T-cell (primary cell): ENCODE results near the gene LMAN1. TPM values are rescaled to one million over a fixed set of nuclear protein-coding genes. Genes with fewer than 3 reads are reported as not detected.

Source experiments
- ATAC-seq, 4 experiments: fragments of 200-7000 bp in 3 of 4; fragments of 150-1000 bp in 1 of 4; cut with Tn5 transposase; replicated peaks in 1 of 4; 1 replicate in 3 of 4; 2 replicates in 1 of 4; pipeline ENCODE4 v1.10.0; 2021; ENCODE audit warnings: moderate library complexity in 3 of 4, mild to moderate bottlenecking in 2 of 4, moderate number of reproducible peaks in 1 of 4
- CTCF ChIA-PET, 2 donors: fragments of 300-600 bp; sonication (Branson Sonifier 250); formaldehyde crosslinking; loops; one replicate each; lab custom pipeline; 2022; ENCODE audit warnings: antibody characterized with exemption in 2 of 2; lab: Charles Lee
- POLR2A ChIA-PET, 2 donors: fragments of 300-600 bp; sonication (Branson Sonifier 250); formaldehyde crosslinking; loops; one replicate each; lab custom pipeline; 2022; ENCODE audit warnings: antibody characterized with exemption in 2 of 2; lab: Charles Lee
- DNase-seq, 35 experiments: peaks; one replicate each; pipeline versions ENCODE4 v3.0.0 to v3.0.0-alpha.2; 2013 to 2023
- H3K27ac ChIP-seq: one replicate; pipeline ENCODE4 v1.5.1; 2013; ENCODE audit warnings: low read length
- H3K27me3 ChIP-seq, 2 experiments: replicated peaks in 1 of 2; 1 replicate in 1 of 2; 2 replicates in 1 of 2; pipeline versions ENCODE4 v1.6.1 to v1.7.0; 2013; ENCODE audit warnings: low read length in 1 of 2, mixed read lengths in 1 of 2; ENCODE audit not compliant: control insufficient read depth in 2 of 2, insufficient read depth in 2 of 2; ENCODE audit errors: extremely low read depth in 1 of 2
- H3K36me3 ChIP-seq, 2 donors: 1 replicate in 1 of 2; 2 replicates in 1 of 2; pipeline versions ENCODE4 v1.6.1 to v1.7.0; 2013; ENCODE audit warnings: low read length in 1 of 2; ENCODE audit not compliant: control insufficient read depth in 2 of 2, insufficient read depth in 1 of 2; ENCODE audit errors: extremely low read depth in 1 of 2
- H3K4me1 ChIP-seq, 2 experiments: 1 replicate in 1 of 2; 2 replicates in 1 of 2; pipeline versions ENCODE4 v1.6.1 to v1.7.0; 2013; ENCODE audit warnings: low read length in 2 of 2, mixed read lengths in 1 of 2; ENCODE audit not compliant: insufficient read depth in 2 of 2, control insufficient read depth in 1 of 2; ENCODE audit errors: extremely low read depth in 1 of 2
- H3K4me3 ChIP-seq, 2 donors: 1 replicate in 1 of 2; 2 replicates in 1 of 2; pipeline versions ENCODE4 v1.5.1 to v1.7.0; 2013; ENCODE audit warnings: mild to moderate bottlenecking in 2 of 2, low read length in 1 of 2, moderate library complexity in 1 of 2; ENCODE audit not compliant: control insufficient read depth in 1 of 2; ENCODE audit errors: extremely low read depth in 1 of 2
- H3K9me3 ChIP-seq: 2 replicates; pipeline ENCODE4 v1.7.0; 2013
- H3K27ac Mint-ChIP-seq, 2 donors: one replicate each; pipeline ENCODE4 v1.8.0; 2020 to 2021; ENCODE audit warnings: mild to moderate bottlenecking in 2 of 2, mixed read lengths in 2 of 2
- H3K27me3 Mint-ChIP-seq, 2 donors: one replicate each; pipeline ENCODE4 v1.8.0; 2021 to 2022; ENCODE audit warnings: mixed read lengths in 2 of 2
- H3K36me3 Mint-ChIP-seq: one replicate; pipeline ENCODE4 v1.8.0; 2021; ENCODE audit warnings: mixed read lengths
- H3K4me1 Mint-ChIP-seq, 3 donors: one replicate each; pipeline ENCODE4 v1.8.0; 2020 to 2022; ENCODE audit warnings: mixed read lengths in 3 of 3, mild to moderate bottlenecking in 1 of 3
- H3K4me3 Mint-ChIP-seq, 3 donors: one replicate each; pipeline ENCODE4 v1.8.0; 2020 to 2022; ENCODE audit warnings: mild to moderate bottlenecking in 3 of 3, mixed read lengths in 3 of 3, moderate library complexity in 3 of 3
- H3K9me3 Mint-ChIP-seq, 3 donors: one replicate each; pipeline ENCODE4 v1.8.0; 2020 to 2022; ENCODE audit warnings: mixed read lengths in 3 of 3
- WGBS: methylation state at CpG from one replicate; pipeline ENCODE4 v1.1.5; 2013; ENCODE audit warnings: missing lambda C conversion rate; ENCODE audit not compliant: insufficient coverage; 5-methylcytosine and 5-hydroxymethylcytosine counted together
- total RNA-seq, 35 experiments: library from RNA in 6 of 35; stranded (reverse) in 6 of 35; fragments of 120-200 nt in 1 of 35; gene quantifications; one replicate each; pipeline versions ENCODE4 v1.2.1 to v1.2.4 and lab custom pipeline; 2013 to 2026

LMAN1 gene
- total RNA-seq, 5 donors from 2014 or later (not counting 1 experiment from before 2014, with no cell fraction given), result 34.4 to 52.5 (median 48.3) TPM

DNA sequence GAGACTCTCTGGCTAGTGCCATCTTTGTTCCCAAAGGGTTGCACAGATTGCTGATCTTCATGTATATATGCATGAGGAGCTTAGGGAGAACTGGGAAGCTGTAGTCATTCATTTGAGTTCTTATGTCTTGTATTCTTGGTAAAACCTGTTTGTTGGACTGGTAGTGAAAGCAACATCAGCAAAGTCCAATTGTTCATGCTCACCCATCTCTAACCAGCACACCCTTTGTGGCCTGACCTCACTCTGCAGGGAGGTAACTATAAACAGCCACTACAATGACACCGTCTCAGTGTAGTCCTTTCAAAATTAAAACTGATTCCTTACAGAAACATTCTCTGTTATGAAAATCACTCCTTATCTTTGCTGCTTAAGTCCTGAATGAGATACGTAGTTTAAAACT lies 13.9 kb upstream of the LMAN1 start:
- no peaks in the 10 kb centered on the region for H3K36me3 Mint-ChIP-seq
- ATAC-seq, result no peak

DNA sequence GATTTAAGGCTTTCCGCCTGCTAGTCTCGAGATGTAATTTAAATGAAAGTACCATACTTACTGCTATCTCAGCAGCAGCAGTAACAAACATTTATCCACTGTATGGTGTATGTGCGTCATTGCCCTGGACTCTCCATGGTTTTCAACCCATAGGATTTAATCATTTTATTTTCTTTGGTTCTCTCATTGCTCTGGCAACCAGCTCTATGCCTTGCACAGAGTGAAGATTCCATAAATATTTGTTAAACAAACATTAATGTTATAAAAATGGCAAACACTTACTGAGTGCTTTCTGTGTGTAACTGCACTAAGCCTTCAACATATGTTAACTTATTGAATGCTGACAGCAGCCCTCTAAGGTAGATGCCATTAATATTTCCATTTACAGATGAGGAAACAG lies 1.3 kb upstream of the LMAN1 start:
- Mint-ChIP-seq H3K4me3 (peak overlapping the region; percentile 73 to 93 (median 82)), H3K27me3 (no peaks in the 10 kb centered on the region), H3K27ac (peak overlapping the region in 1 of 2 donors; percentile 34), H3K4me1 (peaks cover 30 to 38% (median 36%) of the 10 kb centered on the region in 3 donors), H3K36me3 (peaks cover 2% of the 10 kb centered on the region), H3K9me3 (no peaks in the 10 kb centered on the region)
- H3K4me1 ChIP-seq, result peaks cover 14 to 17% of the 10 kb centered on the region in 2 experiments
- H3K36me3 ChIP-seq, result no peaks in the 10 kb centered on the region
- H3K4me3 ChIP-seq, result no peak overlapping the region
- WGBS, result 80% methylated on average over 1 of the region's 3 CpGs
- H3K27me3 ChIP-seq, result no peaks in the 10 kb centered on the region
- CTCF ChIA-PET, result interaction anchor here in 1 of 2 donors (0.6 to 1.3 kb wide), 2 partner anchors 42 to 1738 kb away, joined by 4 read pairs; no protein-coding TSS in a partner anchor
- H3K9me3 ChIP-seq, result no peaks in the 10 kb centered on the region
- no peak for DNase-seq
- no peak overlapping the region for H3K27ac ChIP-seq
- POLR2A ChIA-PET, result interaction anchor here (0.6 kb wide), 2 partner anchors 229 to 1005 kb away, joined by 3 to 5 read pairs; no protein-coding TSS in a partner anchor
- ATAC-seq, result no peak

More for the DNA sequence above, 13.9 kb upstream of the LMAN1 start:
- Histone ChIP-seq H3K4me3 (no peak overlapping the region), H3K4me1 (no peaks in the 10 kb centered on the region), H3K27me3 (peaks cover 0 to 16% of the 10 kb centered on the region in 2 experiments), H3K27ac (no peak overlapping the region), H3K9me3 (no peaks in the 10 kb centered on the region), H3K36me3 (no peaks in the 10 kb centered on the region)
- 100% methylated on average over 1 of the region's 2 CpGs for WGBS
- Mint-ChIP-seq H3K27ac (no peak overlapping the region), H3K27me3 (peaks cover 31 to 32% of the 10 kb centered on the region in 2 donors), H3K9me3 (no peaks in the 10 kb centered on the region), H3K4me3 (no peak overlapping the region), H3K4me1 (no peaks in the 10 kb centered on the region)
- CTCF ChIA-PET, result interaction anchor here (0.6 to 0.7 kb wide), 2 partner anchors 8 to 1744 kb away, joined by 3 read pairs; no protein-coding TSS in a partner anchor
- DNase-seq, result no peak
- POLR2A ChIA-PET, result no interaction called here

GRCh38 chr18:59359576-59359952 lies 499 bp upstream of the LMAN1 start:
- Mint-ChIP-seq H3K4me3 (peak overlapping the region; percentile 73 to 93 (median 82)), H3K9me3 (no peaks in the 10 kb centered on the region), H3K36me3 (peaks cover 9% of the 10 kb centered on the region), H3K4me1 (peaks cover 30 to 39% (median 39%) of the 10 kb centered on the region in 3 donors), H3K27ac (peak overlapping the region in 1 of 2 donors; percentile 52), H3K27me3 (no peaks in the 10 kb centered on the region)
- ChIA-PET POLR2A (no interaction called here), CTCF (interaction anchor here in 1 of 2 donors (0.6 to 1.3 kb wide), 2 partner anchors 43 to 280 kb away, joined by 4 read pairs; no protein-coding TSS in a partner anchor)
- no peaks in the 10 kb centered on the region for H3K9me3 ChIP-seq
- H3K27ac ChIP-seq, result peak overlapping the region; percentile 51
- 0% methylated on average over 1 of the region's 4 CpGs for WGBS
- DNase-seq (no peak), ATAC-seq (peak in 2 of 4 experiments; percentile 4 to 7)
- H3K4me1 ChIP-seq, result peaks cover 14 to 17% of the 10 kb centered on the region in 2 experiments
- H3K27me3 ChIP-seq, result no peaks in the 10 kb centered on the region
- peak overlapping the region; percentile 80 to 92 for H3K4me3 ChIP-seq
- peaks cover 0 to 7% of the 10 kb centered on the region in 2 donors for H3K36me3 ChIP-seq

DNA sequence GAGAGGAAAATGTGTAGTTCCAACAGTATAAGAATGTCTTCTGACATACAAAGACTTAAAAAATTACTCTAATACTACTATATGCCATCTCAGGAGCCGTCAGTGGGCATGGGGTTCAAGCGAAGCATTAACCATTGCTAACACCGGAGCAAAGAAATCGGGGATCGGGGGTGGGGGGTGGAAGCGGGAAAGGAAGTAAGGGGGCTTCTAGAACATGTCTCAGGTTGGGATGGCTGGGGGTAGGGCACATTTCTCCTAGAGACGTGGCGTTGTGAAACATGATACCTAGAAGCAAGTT lies 702 bp downstream of the LMAN1 start:
- Histone ChIP-seq H3K27ac (peak overlapping the region; percentile 95), H3K4me1 (peaks cover 14 to 17% of the 10 kb centered on the region in 2 experiments), H3K9me3 (no peaks in the 10 kb centered on the region), H3K27me3 (no peaks in the 10 kb centered on the region), H3K36me3 (peaks cover 0 to 13% of the 10 kb centered on the region in 2 donors), H3K4me3 (peak overlapping the region; percentile 80 to 92)
- no CpG with 5 or more reads among the region's 8 CpGs for WGBS
- peaks cover 30 to 40% (median 40%) of the 10 kb centered on the region in 3 donors for H3K4me1 Mint-ChIP-seq
- H3K9me3 Mint-ChIP-seq, result no peaks in the 10 kb centered on the region
- CTCF ChIA-PET, result interaction anchor here in 1 of 2 donors (0.7 kb wide), 1 partner anchor 1731 kb away, joined by 6 read pairs; no protein-coding TSS in a partner anchor
- POLR2A ChIA-PET, result no interaction called here
- peak overlapping the region; percentile 96 to 97 for H3K27ac Mint-ChIP-seq
- H3K36me3 Mint-ChIP-seq, result peaks cover 12% of the 10 kb centered on the region
- ATAC-seq (peak in 1 of 4 experiments; percentile 3), DNase-seq (peak in 1 of 35 experiments; percentile 17)
- H3K4me3 Mint-ChIP-seq, result peak overlapping the region; percentile 93 to 99 (median 97)
- no peaks in the 10 kb centered on the region for H3K27me3 Mint-ChIP-seq

GRCh38 chr18:59357928-59358327 lies 1.1 kb downstream of the LMAN1 start:
- CTCF ChIA-PET, result interaction anchor here in 1 of 2 donors (0.5 to 0.7 kb wide), 2 partner anchors 1143 to 1730 kb away, joined by 5 to 6 read pairs; no protein-coding TSS in a partner anchor
- Mint-ChIP-seq H3K27me3 (no peaks in the 10 kb centered on the region), H3K4me3 (peak overlapping the region; percentile 93 to 99 (median 97)), H3K9me3 (no peaks in the 10 kb centered on the region), H3K4me1 (peaks cover 34 to 45% (median 44%) of the 10 kb centered on the region in 3 donors), H3K27ac (peak overlapping the region; percentile 96 to 97), H3K36me3 (peaks cover 16% of the 10 kb centered on the region)
- Histone ChIP-seq H3K27ac (peak overlapping the region; percentile 95), H3K9me3 (no peaks in the 10 kb centered on the region), H3K27me3 (no peaks in the 10 kb centered on the region), H3K4me1 (peaks cover 14 to 17% of the 10 kb centered on the region in 2 experiments), H3K4me3 (peak overlapping the region in 1 of 2 donors; percentile 92), H3K36me3 (peaks cover 4 to 18% of the 10 kb centered on the region in 2 donors)
- no peak for ATAC-seq
- WGBS, result 14% methylated on average over 2 of the region's 4 CpGs
- DNase-seq, result peak in 1 of 35 experiments; percentile 53
- POLR2A ChIA-PET, result no interaction called here

DNA sequence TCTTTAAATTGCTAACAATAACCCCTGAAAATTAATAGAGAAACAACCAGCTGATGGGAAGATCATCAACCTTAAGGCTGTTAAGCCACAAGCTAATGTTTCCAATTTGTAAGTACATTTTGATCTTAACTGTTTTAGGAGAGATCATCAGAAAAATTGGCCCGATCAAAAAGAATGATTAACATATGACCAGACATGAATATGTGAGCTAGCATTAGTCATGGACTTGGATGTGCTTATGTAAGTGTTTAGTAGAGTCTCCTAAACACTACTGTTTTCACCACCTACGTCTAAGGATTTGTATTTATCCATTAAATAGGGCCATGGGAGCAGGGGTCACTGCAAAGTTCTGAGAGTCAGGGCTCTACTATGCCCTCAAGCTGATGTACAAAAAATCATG lies 4.3 kb downstream of the LMAN1 start:
- WGBS, result no CpG with 5 or more reads among the region's 2 CpGs
- Mint-ChIP-seq H3K36me3 (peaks cover 40% of the 10 kb centered on the region), H3K4me1 (peaks cover 37 to 47% (median 40%) of the 10 kb centered on the region in 3 donors), H3K27ac (no peak overlapping the region), H3K9me3 (no peaks in the 10 kb centered on the region), H3K27me3 (no peaks in the 10 kb centered on the region), H3K4me3 (no peak overlapping the region)
- Histone ChIP-seq H3K27ac (no peak overlapping the region), H3K9me3 (no peaks in the 10 kb centered on the region), H3K4me3 (no peak overlapping the region), H3K27me3 (no peaks in the 10 kb centered on the region), H3K36me3 (peaks cover 5 to 39% of the 10 kb centered on the region in 2 donors), H3K4me1 (peaks cover 12 to 13% of the 10 kb centered on the region in 2 experiments)
- CTCF ChIA-PET, result interaction anchor here in 1 of 2 donors (1.5 kb wide), 1 partner anchor 48 kb away, joined by 8 read pairs; no protein-coding TSS in a partner anchor
- no peak for ATAC-seq
- DNase-seq, result no peak
- POLR2A ChIA-PET, result no interaction called here
